ENCODE results near the gene PLEKHA7.
"Not testable (repeated sequence)": the region's sequence is repeated elsewhere in the genome, so short reads cannot be mapped to it uniquely, and the experiment has no call there.

Gene PLEKHA7

GRCh38 chr11:16918543-16919182 lies 95.6 kb downstream of the PLEKHA7 start:
- not testable (repeated sequence) for DNase-seq

DNA sequence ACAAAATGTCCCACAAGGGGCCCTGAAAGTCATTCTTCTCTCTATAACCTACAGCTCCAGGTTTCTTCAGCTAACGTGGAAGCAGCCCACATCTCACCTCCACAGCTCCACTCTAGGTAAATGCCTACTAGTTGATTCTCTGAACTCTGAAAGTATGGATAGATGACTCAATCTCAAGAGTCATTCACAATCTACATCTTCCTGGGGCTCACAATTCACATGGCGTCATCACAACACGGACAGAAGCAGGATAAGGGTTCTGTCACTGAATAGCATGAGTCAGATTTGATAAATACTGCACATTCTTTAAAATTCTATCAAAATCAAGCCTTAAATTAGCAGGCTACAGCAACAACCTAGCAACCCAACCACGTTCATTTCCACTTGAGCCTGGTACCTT lies 96.3 kb downstream of the PLEKHA7 start:
- DNase-seq = no peak

DNA sequence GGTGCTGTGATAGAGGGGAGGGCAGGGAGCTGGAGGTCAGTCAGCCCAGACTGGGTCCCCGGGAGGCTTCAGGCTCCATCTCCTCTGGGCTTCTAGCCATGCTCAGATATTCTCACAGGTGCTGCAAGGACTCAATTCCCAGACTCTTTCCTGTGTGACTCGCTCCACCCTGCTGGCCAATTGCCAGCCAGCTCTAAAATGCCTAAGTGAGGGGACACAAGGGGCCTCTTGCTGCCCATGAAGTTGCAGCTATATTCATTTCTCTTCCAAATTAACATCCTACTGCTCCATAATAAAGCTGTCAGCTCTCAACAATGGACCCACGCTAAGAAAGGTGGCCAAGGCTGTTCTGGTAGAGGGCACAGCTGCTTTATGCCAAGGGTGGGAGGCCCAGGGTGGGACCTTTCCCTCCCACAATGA lies 101.5 kb downstream of the PLEKHA7 start:
- no peak for DNase-seq

GRCh38 chr11:16911658-16912057 lies 102.6 kb downstream of the PLEKHA7 start:
- no peak for DNase-seq

DNA sequence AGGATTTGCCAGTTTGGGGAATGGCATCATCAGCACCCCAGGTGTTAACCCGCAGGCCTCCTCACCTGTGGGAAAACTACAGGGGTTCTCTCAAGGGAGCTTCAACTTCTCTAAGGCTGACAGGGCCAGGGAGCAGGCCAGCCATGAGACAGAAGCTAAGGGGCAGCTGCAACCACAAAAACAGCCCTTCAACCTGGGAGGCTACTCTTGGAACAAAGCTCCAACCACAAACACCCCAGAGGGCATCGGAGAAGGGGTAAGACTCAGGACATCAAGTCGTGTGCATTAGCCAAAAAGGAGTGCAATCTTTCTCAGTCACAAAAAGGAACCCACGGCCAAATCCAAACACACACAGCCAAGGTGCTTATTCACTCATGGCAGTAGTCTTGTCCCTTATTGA lies 103.0 kb downstream of the PLEKHA7 start:
- no peak for DNase-seq

DNA sequence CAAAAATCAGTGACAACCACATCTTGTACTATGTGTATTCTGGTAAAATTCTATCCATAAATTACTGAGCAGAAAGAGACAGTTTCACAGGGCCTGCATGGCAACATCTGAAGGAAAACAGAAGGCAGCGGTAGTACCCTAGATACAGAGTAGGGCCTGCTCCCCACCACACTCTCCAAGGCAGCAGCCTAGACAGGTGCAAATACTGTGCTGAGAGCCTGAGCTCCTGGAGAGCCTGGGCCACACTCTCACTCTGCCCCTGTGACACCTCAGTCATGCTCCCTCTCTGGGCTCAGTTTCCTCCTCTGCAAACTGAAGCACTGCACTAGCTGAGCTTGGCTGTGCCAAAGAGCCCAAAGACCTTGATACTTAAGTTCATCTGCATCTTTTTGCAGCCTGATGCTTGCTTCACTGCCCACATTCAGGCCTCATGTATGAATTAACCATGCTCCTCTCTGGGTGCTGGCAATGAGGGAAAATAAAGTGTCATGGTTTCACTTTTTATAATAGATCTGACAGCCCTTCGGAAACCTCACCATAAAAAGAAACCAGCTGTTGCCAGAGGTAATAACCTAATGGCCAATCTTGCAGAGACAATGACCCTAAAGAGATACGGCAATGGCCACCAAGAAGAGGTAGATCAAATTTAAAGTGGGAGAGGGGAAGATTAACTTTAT lies 104.7 kb downstream of the PLEKHA7 start:
- DNase-seq = no peak

DNA sequence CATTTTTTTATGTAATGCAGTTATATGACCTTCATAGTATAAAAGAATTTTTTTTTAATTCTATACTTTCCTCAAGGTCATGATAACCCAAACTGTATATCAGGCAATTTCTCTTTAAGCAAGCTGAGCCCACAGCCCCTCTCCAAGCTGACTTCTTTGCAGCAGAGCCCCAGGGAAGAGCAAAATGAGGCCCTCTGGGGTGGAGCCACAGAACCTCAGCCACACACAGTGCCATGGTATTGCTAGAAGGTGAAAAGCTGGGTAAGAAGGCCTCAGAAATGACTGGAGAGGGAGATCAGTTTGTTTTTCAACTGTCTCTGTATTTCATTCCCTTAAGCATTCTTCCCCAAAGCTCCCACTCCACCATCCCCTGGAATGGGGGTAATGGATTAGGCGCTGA lies 108.8 kb downstream of the PLEKHA7 start:
- DNase-seq = no peak

- not testable (repeated sequence) for DNase-seq
These were observed 109.5 kb downstream of the PLEKHA7 start for GRCh38 chr11:16904761-16905160.

GRCh38 chr11:16902781-16903378 lies 111.3 kb downstream of the PLEKHA7 start:
- no peak for DNase-seq

- no peak for DNase-seq
These were observed 112.0 kb downstream of the PLEKHA7 start for GRCh38 chr11:16902182-16902581.

DNA sequence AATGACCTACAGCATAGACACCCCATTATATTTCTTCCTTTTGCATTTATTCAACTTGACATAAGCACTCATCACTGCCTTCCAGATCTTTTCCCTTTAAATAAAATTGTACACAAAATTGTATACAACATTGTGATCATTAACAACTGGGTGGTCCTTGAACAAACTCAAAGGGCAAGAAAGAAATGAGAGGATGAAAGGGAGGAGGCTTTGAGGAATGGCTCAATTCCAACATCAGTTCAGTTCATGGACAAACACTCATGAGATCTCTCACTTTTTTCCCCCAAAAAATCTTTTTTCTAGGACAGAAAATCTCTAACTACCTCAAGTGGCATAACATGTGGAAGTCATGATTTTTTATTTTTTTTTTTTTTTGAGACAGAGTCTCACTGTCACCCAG lies 113.7 kb downstream of the PLEKHA7 start:
- no peak for DNase-seq

- no peak for DNase-seq
These were observed 114.4 kb downstream of the PLEKHA7 start for GRCh38 chr11:16899708-16900303.

DNA sequence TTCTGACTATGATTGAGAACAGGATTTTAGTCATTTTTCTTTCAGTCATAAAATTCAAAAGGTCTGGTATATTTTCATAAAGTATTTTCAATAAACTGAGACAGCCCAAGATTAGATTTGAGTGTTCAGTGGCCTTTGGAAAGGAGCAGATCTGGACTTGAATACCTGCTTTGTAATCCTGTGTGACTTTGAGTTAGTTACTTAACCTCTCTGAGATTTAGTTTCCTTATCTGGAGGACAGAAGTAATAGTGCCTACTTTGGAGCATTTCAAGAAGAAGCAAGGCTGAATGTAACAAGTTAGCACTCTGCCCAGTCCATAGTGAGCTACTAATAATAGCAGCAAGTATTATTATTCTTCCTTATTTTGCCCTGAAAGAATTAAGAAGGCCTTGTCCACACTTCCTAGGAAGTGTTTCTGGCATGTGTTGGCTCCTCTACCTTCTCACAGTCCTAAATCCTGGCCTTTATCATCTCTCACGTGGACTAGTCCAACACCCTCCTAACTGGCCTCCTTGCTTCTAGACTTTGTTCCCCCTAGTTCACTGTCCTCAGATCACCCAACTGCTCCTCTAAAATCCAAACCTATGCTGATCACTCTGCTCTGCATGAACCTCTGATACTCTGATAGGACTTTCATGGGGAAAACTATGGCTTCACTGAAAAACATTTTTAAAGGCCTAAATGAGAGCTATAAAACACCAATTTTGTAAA lies 115.8 kb downstream of the PLEKHA7 start:
- DNase-seq = no peak

- no peak for DNase-seq
These were observed 116.6 kb downstream of the PLEKHA7 start for GRCh38 chr11:16897470-16898061.

GRCh38 chr11:16896729-16897469 lies 117.3 kb downstream of the PLEKHA7 start:
- DNase-seq = no peak

DNA sequence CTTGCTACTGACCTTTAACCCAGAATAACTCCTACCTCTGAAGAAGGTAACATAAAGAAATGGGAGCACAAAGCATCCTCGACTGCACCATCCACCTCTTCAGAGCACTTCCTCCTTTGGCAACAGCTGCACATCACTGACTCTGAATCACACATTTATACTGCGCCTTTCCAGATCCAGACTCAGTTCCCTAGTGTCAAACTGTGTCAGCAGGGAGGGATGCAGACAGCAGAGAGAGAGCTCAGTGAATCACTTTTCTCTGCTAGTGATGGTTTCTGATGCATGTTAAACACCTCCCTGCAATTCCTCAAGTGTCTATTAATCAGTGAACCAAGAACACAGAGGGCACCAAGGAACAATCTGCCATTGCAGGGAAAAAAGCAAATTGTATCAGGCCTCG lies 118.9 kb downstream of the PLEKHA7 start:
- no peak for DNase-seq

GRCh38 chr11:16893456-16894066 lies 120.7 kb downstream of the PLEKHA7 start:
- no peak for DNase-seq

GRCh38 chr11:16891964-16892363 lies 122.2 kb downstream of the PLEKHA7 start:
- no peak for DNase-seq

- DNase-seq = no peak
These were observed 123.0 kb downstream of the PLEKHA7 start for GRCh38 chr11:16891165-16891564.

GRCh38 chr11:16890442-16890841 lies 123.8 kb downstream of the PLEKHA7 start:
- DNase-seq = no peak
